ENCODE data around the gene CACNA2D4. TPM values are rescaled to one million over a fixed set of nuclear protein-coding genes. Genes with fewer than 3 reads are reported as not detected.
"Not testable (repeated sequence)": the region's sequence is repeated elsewhere in the genome, so short reads cannot be mapped to it uniquely, and the experiment has no call there.

The CACNA2D4 gene
- total and polyA plus RNA-seq, 5 donors: 1.0 to 3.0 (median 1.4) TPM

- H3K27me3 ChIP-seq (ENCODE audit: control insufficient read depth, insufficient read depth): no peaks in the 10 kb centered on the region
- H3K4me1 ChIP-seq (ENCODE audit: control insufficient read depth, insufficient read depth, low read length): peaks cover 3% of the 10 kb centered on the region
- no peak for DNase-seq
- intact Hi-C loops (cut with DNase I): no loop called here
- WGBS: 61% methylated on average over 3 of the region's 3 CpGs
- H3K27ac ChIP-seq (ENCODE audit: low read length): no peak overlapping the region
- ATAC-seq: no peak
- no peak overlapping the region for H3K4me3 ChIP-seq (ENCODE audit: low read length)
- no peaks in the 10 kb centered on the region for H3K9me3 ChIP-seq (ENCODE audit: control insufficient read depth, low read length)
Measured at GRCh38 chr12:1946296-1946695, 27.8 kb upstream of the CACNA2D4 start.

- WGBS: 95% methylated on average over 5 of the region's 5 CpGs
- H3K4me3 ChIP-seq (ENCODE audit: low read length); ATAC-seq; H3K27me3 ChIP-seq (ENCODE audit: control insufficient read depth, insufficient read depth); H3K9me3 ChIP-seq (ENCODE audit: control insufficient read depth, low read length); DNase-seq; H3K27ac ChIP-seq (ENCODE audit: low read length); H3K4me1 ChIP-seq (ENCODE audit: control insufficient read depth, insufficient read depth, low read length); intact Hi-C loops (cut with DNase I): not testable (repeated sequence)
Measured at GRCh38 chr12:1945502-1945901, 27.1 kb upstream of the CACNA2D4 start.

DNA sequence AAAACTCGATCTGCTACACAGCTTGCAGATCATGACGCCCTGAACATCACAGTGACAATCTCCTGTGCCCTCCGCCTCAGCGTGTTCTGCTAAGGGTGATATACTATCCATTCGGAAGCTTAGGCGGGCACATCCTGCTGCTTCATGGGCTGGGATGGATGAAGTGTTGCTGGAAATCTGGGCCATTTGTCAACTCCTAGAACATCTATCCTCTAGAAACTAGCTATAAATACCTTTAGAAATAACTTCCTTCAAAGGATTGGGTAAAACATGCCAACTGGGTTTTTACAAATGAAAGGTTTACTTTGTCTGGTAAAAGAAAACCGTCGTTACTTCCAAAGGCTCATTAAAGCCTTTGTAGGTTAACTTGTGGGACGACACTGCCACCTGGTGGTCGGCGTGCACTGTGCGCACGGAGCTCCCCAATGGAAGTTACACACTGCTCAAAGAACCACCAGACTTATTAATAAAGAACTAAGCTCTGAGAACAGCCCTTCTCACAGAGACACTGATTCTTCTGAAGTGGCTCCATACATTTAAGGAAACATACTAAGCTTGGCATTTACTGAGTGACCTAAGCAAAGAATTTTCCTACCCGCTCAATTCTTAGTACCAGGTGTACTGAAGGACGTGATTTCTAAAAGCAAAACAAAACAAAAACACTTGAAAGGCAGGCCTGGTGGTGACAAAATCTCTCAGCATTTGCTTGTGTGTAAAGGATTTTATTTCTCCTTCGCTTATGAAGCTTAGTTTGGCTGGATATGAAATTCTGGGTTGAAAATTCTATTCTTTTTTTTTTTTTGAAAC is 21.6 kb upstream of the CACNA2D4 start:
- H3K9me3 ChIP-seq (ENCODE audit: control insufficient read depth, low read length): no peaks in the 10 kb centered on the region
- intact Hi-C loops (cut with DNase I): loop anchor here (1.0 to 5.0 kb wide), 5 partner anchors 133 to 288 kb away; no protein-coding TSS in a partner anchor
- no peak overlapping the region for H3K27ac ChIP-seq (ENCODE audit: low read length)
- no peaks in the 10 kb centered on the region for H3K4me1 ChIP-seq (ENCODE audit: control insufficient read depth, insufficient read depth, low read length)
- H3K4me3 ChIP-seq (ENCODE audit: low read length): no peak overlapping the region
- 25% methylated on average over 16 of the region's 16 CpGs for WGBS
- no peaks in the 10 kb centered on the region for H3K27me3 ChIP-seq (ENCODE audit: control insufficient read depth, insufficient read depth)
- peak; percentile 88 to 89 for ATAC-seq
- peak; percentile 83 to 95 (median 95) for DNase-seq

GRCh38 chr12:1939331-1939730 is 20.9 kb upstream of the CACNA2D4 start:
- no peak for ATAC-seq
- H3K4me3 ChIP-seq (ENCODE audit: low read length): no peak overlapping the region

GRCh38 chr12:1937481-1938224 is 19.2 kb upstream of the CACNA2D4 start:
- Histone ChIP-seq H3K27ac (ENCODE audit: low read length) (no peak overlapping the region), H3K4me3 (ENCODE audit: low read length) (no peak overlapping the region), H3K4me1 (ENCODE audit: control insufficient read depth, insufficient read depth, low read length) (no peaks in the 10 kb centered on the region), H3K9me3 (ENCODE audit: control insufficient read depth, low read length) (no peaks in the 10 kb centered on the region), H3K27me3 (ENCODE audit: control insufficient read depth, insufficient read depth) (no peaks in the 10 kb centered on the region)
- 83% methylated on average over 12 of the region's 12 CpGs for WGBS
- no peak for ATAC-seq
- intact Hi-C loops (cut with DNase I): loop anchor here (2.0 to 5.0 kb wide), 3 partner anchors 130 to 285 kb away; no protein-coding TSS in a partner anchor
- DNase-seq: no peak

More at GRCh38 chr12:1939331-1939730, 20.9 kb upstream of the CACNA2D4 start:
- no peak overlapping the region for H3K27ac ChIP-seq (ENCODE audit: low read length)
- no peaks in the 10 kb centered on the region for H3K4me1 ChIP-seq (ENCODE audit: control insufficient read depth, insufficient read depth, low read length)
- no peak for DNase-seq
- WGBS: 61% methylated on average over 10 of the region's 10 CpGs
- no peaks in the 10 kb centered on the region for H3K9me3 ChIP-seq (ENCODE audit: control insufficient read depth, low read length)
- H3K27me3 ChIP-seq (ENCODE audit: control insufficient read depth, insufficient read depth): no peaks in the 10 kb centered on the region
- intact Hi-C loops (cut with DNase I): loop anchor here (1.0 to 5.0 kb wide), 4 partner anchors 132 to 287 kb away; no protein-coding TSS in a partner anchor

GRCh38 chr12:1936406-1937320 is 18.2 kb upstream of the CACNA2D4 start:
- no peaks in the 10 kb centered on the region for H3K27me3 ChIP-seq (ENCODE audit: control insufficient read depth, insufficient read depth)
- H3K27ac ChIP-seq (ENCODE audit: low read length): peak overlapping the region; percentile 22
- no peak overlapping the region for H3K4me3 ChIP-seq (ENCODE audit: low read length)
- DNase-seq (peak; percentile 63 to 86 (median 85)), ATAC-seq (peak; percentile 75 to 77)
- H3K9me3 ChIP-seq (ENCODE audit: control insufficient read depth, low read length): no peaks in the 10 kb centered on the region
- no peaks in the 10 kb centered on the region for H3K4me1 ChIP-seq (ENCODE audit: control insufficient read depth, insufficient read depth, low read length)
- intact Hi-C loops (cut with DNase I): loop anchor here in 3 of 4 donors (5.0 kb wide), 2 partner anchors 129 to 284 kb away; no protein-coding TSS in a partner anchor
- WGBS: 72% methylated on average over 25 of the region's 25 CpGs

DNA sequence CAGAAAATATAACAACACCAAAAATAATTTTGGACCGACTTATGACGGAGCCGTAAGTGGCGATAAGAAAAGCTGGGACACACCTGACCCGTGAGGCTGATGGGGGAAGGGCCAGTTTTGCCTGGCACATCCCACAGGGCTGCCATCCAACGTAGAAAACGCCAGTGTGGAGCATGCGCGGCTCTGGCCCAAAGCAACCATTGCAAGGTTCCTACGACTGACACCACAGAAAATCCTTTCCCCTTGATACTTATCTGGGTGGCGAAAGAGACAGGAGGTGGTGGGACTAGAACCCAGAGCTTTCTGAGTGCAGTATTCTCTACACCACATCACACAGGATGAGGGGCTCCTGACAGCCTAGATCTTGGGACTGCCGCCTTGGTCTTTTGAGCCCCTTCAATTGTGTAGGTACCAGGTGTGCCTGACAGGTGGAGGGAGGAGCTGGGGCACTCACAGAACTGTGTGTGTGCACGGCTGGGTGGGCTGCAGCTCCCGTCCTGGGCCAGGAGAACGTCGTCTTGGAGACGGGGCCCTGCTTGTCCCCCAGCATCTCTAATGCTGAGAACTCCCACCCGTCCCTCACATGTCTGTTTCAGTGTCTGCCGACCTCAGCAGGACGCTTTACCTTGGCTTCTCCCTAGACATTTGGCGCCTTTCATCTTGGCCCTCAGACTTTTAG is 17.4 kb upstream of the CACNA2D4 start:
- no peak overlapping the region for H3K4me3 ChIP-seq (ENCODE audit: low read length)
- ATAC-seq: peak in 1 of 2 donors; percentile 37

DNA sequence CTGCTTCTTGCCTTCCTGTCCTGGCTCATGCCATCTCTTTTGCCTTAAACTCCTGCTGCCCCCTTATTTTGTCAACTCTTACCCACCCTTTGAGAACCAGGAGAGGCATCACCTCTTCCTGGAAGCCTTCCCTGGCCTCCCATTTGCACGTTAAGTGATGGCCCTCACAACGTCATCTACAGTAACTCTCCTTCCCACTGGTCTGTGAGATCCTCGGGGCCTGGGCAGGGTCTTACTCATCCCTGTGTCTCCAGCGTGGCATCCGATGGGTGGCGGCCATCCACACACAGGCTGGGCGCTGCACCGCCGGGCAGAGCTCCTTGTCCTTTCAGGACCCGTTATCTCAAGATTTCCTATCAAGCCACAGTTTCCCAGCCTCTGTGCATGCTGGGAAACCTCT is 16.8 kb upstream of the CACNA2D4 start:
- peak in 1 of 3 donors; percentile 46 for DNase-seq
- intact Hi-C loops (cut with DNase I): loop anchor here in 3 of 4 donors (5.0 kb wide), 2 partner anchors 128 to 283 kb away; no protein-coding TSS in a partner anchor
- ATAC-seq: no peak
- 64% methylated on average over 10 of the region's 10 CpGs for WGBS
- H3K27ac ChIP-seq (ENCODE audit: low read length): no peak overlapping the region
- H3K4me1 ChIP-seq (ENCODE audit: control insufficient read depth, insufficient read depth, low read length): no peaks in the 10 kb centered on the region
- no peaks in the 10 kb centered on the region for H3K27me3 ChIP-seq (ENCODE audit: control insufficient read depth, insufficient read depth)
- no peaks in the 10 kb centered on the region for H3K9me3 ChIP-seq (ENCODE audit: control insufficient read depth, low read length)
- no peak overlapping the region for H3K4me3 ChIP-seq (ENCODE audit: low read length)

More for the DNA sequence above, 17.4 kb upstream of the CACNA2D4 start:
- peak in 2 of 3 donors; percentile 67 to 69 for DNase-seq
- intact Hi-C loops (cut with DNase I): loop anchor here in 3 of 4 donors (5.0 kb wide), 2 partner anchors 129 to 284 kb away; no protein-coding TSS in a partner anchor
- no peak overlapping the region for H3K27ac ChIP-seq (ENCODE audit: low read length)
- H3K9me3 ChIP-seq (ENCODE audit: control insufficient read depth, low read length): no peaks in the 10 kb centered on the region
- H3K27me3 ChIP-seq (ENCODE audit: control insufficient read depth, insufficient read depth): no peaks in the 10 kb centered on the region
- no peaks in the 10 kb centered on the region for H3K4me1 ChIP-seq (ENCODE audit: control insufficient read depth, insufficient read depth, low read length)
- 70% methylated on average over 21 of the region's 21 CpGs for WGBS

DNA sequence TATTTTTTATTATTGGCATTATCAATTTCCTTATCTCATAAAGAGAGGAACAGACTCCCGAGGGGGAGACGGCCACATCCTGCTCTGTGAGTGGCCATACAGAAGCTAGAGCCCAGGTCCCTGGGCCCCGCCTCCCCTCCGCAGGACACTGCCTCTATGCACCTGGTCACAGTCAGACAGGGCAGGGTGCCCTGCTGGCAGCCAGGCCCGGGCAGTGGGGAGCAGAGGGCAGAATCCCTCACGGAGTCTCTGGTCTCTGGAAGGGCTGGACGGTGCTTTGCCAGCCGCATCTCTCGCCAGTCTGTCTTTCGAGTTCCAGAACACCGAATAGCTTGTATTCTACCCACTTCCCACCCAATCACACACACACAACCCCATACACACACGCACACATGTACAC is 16.4 kb upstream of the CACNA2D4 start:
- ATAC-seq: no peak
- intact Hi-C loops (cut with DNase I): loop anchor here in 3 of 4 donors (5.0 kb wide), 2 partner anchors 128 to 283 kb away; no protein-coding TSS in a partner anchor
- Histone ChIP-seq H3K4me3 (ENCODE audit: low read length) (no peak overlapping the region), H3K27ac (ENCODE audit: low read length) (no peak overlapping the region), H3K27me3 (ENCODE audit: control insufficient read depth, insufficient read depth) (no peaks in the 10 kb centered on the region), H3K4me1 (ENCODE audit: control insufficient read depth, insufficient read depth, low read length) (no peaks in the 10 kb centered on the region), H3K9me3 (ENCODE audit: control insufficient read depth, low read length) (no peaks in the 10 kb centered on the region)
- WGBS: 77% methylated on average over 12 of the region's 12 CpGs
- DNase-seq: peak in 1 of 3 donors; percentile 36

- no peak for ATAC-seq
- Histone ChIP-seq H3K4me1 (ENCODE audit: control insufficient read depth, insufficient read depth, low read length) (no peaks in the 10 kb centered on the region), H3K4me3 (ENCODE audit: low read length) (no peak overlapping the region), H3K27ac (ENCODE audit: low read length) (no peak overlapping the region), H3K27me3 (ENCODE audit: control insufficient read depth, insufficient read depth) (no peaks in the 10 kb centered on the region), H3K9me3 (ENCODE audit: control insufficient read depth, low read length) (no peaks in the 10 kb centered on the region)
- intact Hi-C loops (cut with DNase I): no loop called here
- 83% methylated on average over 5 of the region's 5 CpGs for WGBS
- DNase-seq: peak in 1 of 3 donors; percentile 31
Measured at GRCh38 chr12:1934068-1934467, 15.6 kb upstream of the CACNA2D4 start.

All from right cardiac atrium (tissue), 5 donors.